HEK293 (cell line): Measurements from ENCODE around the gene PDHX.

Source experiments
- CTCF ChIA-PET: fragments of 350-600 bp; formaldehyde crosslinking; extraction: SDS; loops from one replicate; lab custom pipeline; 2021; ENCODE audit warnings: antibody characterized with exemption; lab: Yijun Ruan, JAX
- POLR2A ChIA-PET: fragments of 300-600 bp; formaldehyde crosslinking; extraction: SDS; loops from one replicate; lab custom pipeline; 2020; ENCODE audit warnings: antibody characterized with exemption, inconsistent platforms; lab: Yijun Ruan, JAX
- H3K27ac ChIP-seq: fragments of 200-500 bp; sonication (Bioruptor generic); 2 replicates; pipeline ENCODE4 v1.5.1; 2014; ENCODE audit warnings: low read depth, low read length, control low read depth, inconsistent platforms; ENCODE audit errors: extremely low read depth
- H3K36me3 ChIP-seq, 2 experiments: fragments of 200-500 bp in 1 of 2; sonication (Bioruptor generic) in 1 of 2; 1 replicate in 1 of 2; 2 replicates in 1 of 2; pipeline ENCODE4 v1.5.1; 2014 to 2017; ENCODE audit warnings: inconsistent platforms in 2 of 2, low read length in 2 of 2; ENCODE audit not compliant: control insufficient read depth in 2 of 2, insufficient read depth in 1 of 2
- H3K4me1 ChIP-seq: fragments of 200-500 bp; sonication (Bioruptor generic); 2 replicates; pipeline ENCODE4 v1.5.1; 2014; ENCODE audit warnings: mild to moderate bottlenecking, low read length, inconsistent platforms; ENCODE audit not compliant: control insufficient read depth, insufficient read depth
- H3K4me3 ChIP-seq: 2 replicates; pipeline ENCODE4 v1.5.1; 2011; ENCODE audit warnings: low read depth, mild to moderate bottlenecking, control low read depth, low read length, moderate library complexity
- H3K9me3 ChIP-seq: fragments of 200-500 bp; sonication (Bioruptor generic); 2 replicates; pipeline ENCODE4 v1.5.1; 2014; ENCODE audit warnings: low read depth, low read length, inconsistent platforms; ENCODE audit not compliant: control insufficient read depth, insufficient read depth
- ELK4 ChIP-seq: IDR thresholded peaks from 2 replicates; pipeline ENCODE4 v1.6.1; 2011; ENCODE audit warnings: mild to moderate bottlenecking, low read depth, low read length, borderline replicate concordance
- GLIS2 ChIP-seq: fragments of 450-650 bp; formaldehyde crosslinking; IDR thresholded peaks from 2 replicates; pipeline ENCODE4 v1.5.1; 2016; ENCODE audit warnings: missing biosample characterization, missing genetic modification characterization
- OSR2 ChIP-seq: fragments of 450-650 bp; formaldehyde crosslinking; IDR thresholded peaks from 2 replicates; pipeline ENCODE4 v1.5.1; 2016; ENCODE audit warnings: missing biosample characterization, missing genetic modification characterization
- SETDB1 ChIP-seq: IDR thresholded peaks from one replicate; pipeline ENCODE4 v1.6.1; 2017; ENCODE audit warnings: mild to moderate bottlenecking, low read length, moderate library complexity, mixed read lengths; ENCODE audit not compliant: insufficient read length
- ZBTB11 ChIP-seq: fragments of 450-650 bp; formaldehyde crosslinking; conservative IDR thresholded peaks from 2 replicates; pipeline ENCODE4 v1.5.1; 2016; ENCODE audit warnings: low read depth, missing biosample characterization, missing genetic modification characterization
- ZBTB17 ChIP-seq: fragments of 450-650 bp; formaldehyde crosslinking; IDR thresholded peaks from 2 replicates; pipeline ENCODE4 v1.5.1; 2016; ENCODE audit warnings: missing biosample characterization, missing genetic modification characterization
- ZBTB26 ChIP-seq: fragments of 450-650 bp; formaldehyde crosslinking; optimal IDR thresholded peaks from 2 replicates; pipeline ENCODE3; 2016; ENCODE audit warnings: missing biosample characterization, mild to moderate bottlenecking, missing genetic modification characterization
- ZFP37 ChIP-seq: fragments of 450-650 bp; formaldehyde crosslinking; IDR thresholded peaks from 2 replicates; pipeline ENCODE4 v1.5.1; 2016; ENCODE audit warnings: missing biosample characterization, missing genetic modification characterization
- ZIC2 ChIP-seq: fragments of 450-650 bp; formaldehyde crosslinking; IDR thresholded peaks from 2 replicates; pipeline ENCODE4 v1.5.1; 2016; ENCODE audit warnings: missing biosample characterization, missing genetic modification characterization
- ZNF132 ChIP-seq: fragments of 450-650 bp; formaldehyde crosslinking; IDR thresholded peaks from 2 replicates; pipeline ENCODE4 v1.5.1; 2017; ENCODE audit warnings: missing biosample characterization, missing genetic modification characterization, borderline replicate concordance
- ZNF24 ChIP-seq: fragments of 450-650 bp; formaldehyde crosslinking; IDR thresholded peaks from 2 replicates; pipeline ENCODE4 v1.5.1; 2016; ENCODE audit warnings: missing biosample characterization, missing genetic modification characterization
- ZNF292 ChIP-seq: fragments of 450-650 bp; formaldehyde crosslinking; IDR thresholded peaks from 2 replicates; pipeline ENCODE4 v1.5.1; 2016; ENCODE audit warnings: low read depth, missing biosample characterization, missing genetic modification characterization, borderline replicate concordance
- ZNF302 ChIP-seq: fragments of 450-650 bp; formaldehyde crosslinking; IDR thresholded peaks from 2 replicates; pipeline ENCODE4 v1.5.1; 2016; ENCODE audit warnings: missing biosample characterization, missing genetic modification characterization, low read depth
- ZNF341 ChIP-seq: fragments of 450-650 bp; formaldehyde crosslinking; IDR thresholded peaks from 2 replicates; pipeline ENCODE4; 2016; ENCODE audit warnings: low read depth, missing biosample characterization, missing genetic modification characterization
- ZNF366 ChIP-seq: fragments of 450-650 bp; formaldehyde crosslinking; conservative IDR thresholded peaks from 2 replicates; pipeline ENCODE4 v1.5.1; 2016; ENCODE audit warnings: missing biosample characterization, missing genetic modification characterization
- ZNF423 ChIP-seq: fragments of 450-650 bp; formaldehyde crosslinking; IDR thresholded peaks from 2 replicates; pipeline ENCODE4 v1.5.1; 2016; ENCODE audit warnings: missing biosample characterization, missing genetic modification characterization
- ZNF488 ChIP-seq: fragments of 450-650 bp; formaldehyde crosslinking; IDR thresholded peaks from 2 replicates; pipeline ENCODE4 v1.5.1; 2016; ENCODE audit warnings: missing biosample characterization, missing genetic modification characterization
- ZNF548 ChIP-seq: fragments of 450-650 bp; formaldehyde crosslinking; IDR thresholded peaks from 2 replicates; pipeline ENCODE4 v1.5.1; 2016; ENCODE audit warnings: missing biosample characterization, missing genetic modification characterization
- ZNF585B ChIP-seq: fragments of 450-650 bp; formaldehyde crosslinking; IDR thresholded peaks from 2 replicates; pipeline ENCODE4 v1.5.1; 2016; ENCODE audit warnings: missing biosample characterization, missing genetic modification characterization
- ZNF660 ChIP-seq: fragments of 450-650 bp; IDR thresholded peaks from 2 replicates; pipeline ENCODE4 v1.5.1; 2018; ENCODE audit warnings: missing biosample characterization, mild to moderate bottlenecking, missing genetic modification characterization
- ZNF76 ChIP-seq: fragments of 450-650 bp; formaldehyde crosslinking; IDR thresholded peaks from 2 replicates; pipeline ENCODE4; 2016; ENCODE audit warnings: low read depth, missing biosample characterization, missing genetic modification characterization, borderline replicate concordance
- ZNF768 ChIP-seq: fragments of 450-650 bp; formaldehyde crosslinking; IDR thresholded peaks from 2 replicates; pipeline ENCODE4 v1.5.1; 2018; ENCODE audit warnings: missing biosample characterization, mild to moderate bottlenecking, missing genetic modification characterization

Gene PDHX

GRCh38 chr11:34984514-34984913 lies 68.1 kb downstream of the PDHX start:
- H3K36me3 ChIP-seq = peaks cover 0 to 17% of the 10 kb centered on the region in 2 experiments; a peak in 2 of 3 replicates
- POLR2A ChIA-PET = no interaction called here

GRCh38 chr11:34986883-34987520 lies 70.6 kb downstream of the PDHX start:
- Histone ChIP-seq H3K27ac (no peak overlapping the region), H3K36me3 (peaks cover 0 to 17% of the 10 kb centered on the region in 2 experiments; a peak in 2 of 3 replicates), H3K4me3 (no peak overlapping the region), H3K4me1 (no peaks in the 10 kb centered on the region), H3K9me3 (no peaks in the 10 kb centered on the region)
- ChIA-PET POLR2A (no interaction called here), CTCF (interaction anchor here (0.7 to 1.0 kb wide), 2 partner anchors 11 to 246 kb away, joined by 3 read pairs; no protein-coding TSS in a partner anchor)
- TF ChIP-seq ZNF24 (no peak), SETDB1 (no peak), ZNF585B (tag by site-specific recombination) (no peak), ZFP37 (tag by site-specific recombination) (no peak)

More at GRCh38 chr11:34984514-34984913, 68.1 kb downstream of the PDHX start:
- CTCF ChIA-PET = no interaction called here
- H3K4me3 ChIP-seq = no peak overlapping the region
- H3K4me1 ChIP-seq = no peaks in the 10 kb centered on the region
- H3K27ac ChIP-seq = no peak overlapping the region
- no peaks in the 10 kb centered on the region for H3K9me3 ChIP-seq
- TF ChIP-seq ZNF341 (tag by site-specific recombination) (no peak), ZNF302 (tag by site-specific recombination) (no peak), GLIS2 (tag by site-specific recombination) (no peak), ZNF76 (tag by site-specific recombination) (no peak), ZIC2 (no peak), ZBTB17 (tag by site-specific recombination) (no peak), ZNF292 (no peak), ZNF366 (tag by site-specific recombination) (no peak), ZNF660 (tag by site-specific recombination) (no peak), ELK4 (no peak), ZBTB26 (tag by site-specific recombination) (no peak), ZNF488 (no peak), ZNF423 (tag by site-specific recombination) (no peak), OSR2 (tag by site-specific recombination) (no peak), ZNF768 (no peak), ZNF548 (tag by site-specific recombination) (no peak), ZNF132 (tag by site-specific recombination) (no peak), ZBTB11 (tag by site-specific recombination) (no peak)
- TF ChIP-seq, all 188 proteins: peak for 0
